ENCODE measurements around the gene LIX1.

LIX1 gene

DNA sequence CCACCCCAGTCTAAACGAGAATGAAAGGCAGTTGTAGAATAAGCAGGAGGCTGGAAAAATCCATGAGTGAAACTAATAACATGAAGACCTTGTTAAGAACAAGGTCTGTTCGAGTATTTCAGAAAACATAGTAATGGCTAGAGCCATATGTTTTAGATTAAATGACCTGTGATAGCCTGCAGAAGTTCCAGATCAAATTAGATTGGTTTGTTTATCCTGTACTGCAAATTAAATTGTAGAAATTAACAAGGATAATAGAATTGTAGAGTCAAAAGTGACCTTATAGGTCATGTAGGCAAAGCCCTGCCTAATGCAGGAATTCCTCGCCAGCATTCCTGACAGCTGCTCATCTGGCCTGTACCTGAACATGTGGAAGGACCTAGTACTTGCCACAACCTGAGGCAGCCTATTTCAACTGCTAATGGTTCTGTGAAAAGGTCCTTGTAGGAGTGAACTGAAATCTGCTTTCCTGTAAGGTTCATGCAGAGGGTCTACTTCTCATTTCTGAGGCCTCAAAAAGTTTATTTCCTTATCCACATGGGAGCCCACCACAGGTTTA lies 17.2 kb downstream of the LIX1 start:
- WGBS, 2 donors (ENCODE audit: extremely low coverage in 2 of 2, insufficient read length in 2 of 2, insufficient replicate concordance in 1 of 2) = no CpG with 5 or more reads among the region's 3 CpGs
- DNase-seq (ENCODE audit: low spot score) = no peak
- no peaks in the 10 kb centered on the region for H3K27me3 ChIP-seq (ENCODE audit: control insufficient read depth in 3 of 3, insufficient read depth in 3 of 3, low read depth in 1 of 3, low read length in 3 of 3)

DNA sequence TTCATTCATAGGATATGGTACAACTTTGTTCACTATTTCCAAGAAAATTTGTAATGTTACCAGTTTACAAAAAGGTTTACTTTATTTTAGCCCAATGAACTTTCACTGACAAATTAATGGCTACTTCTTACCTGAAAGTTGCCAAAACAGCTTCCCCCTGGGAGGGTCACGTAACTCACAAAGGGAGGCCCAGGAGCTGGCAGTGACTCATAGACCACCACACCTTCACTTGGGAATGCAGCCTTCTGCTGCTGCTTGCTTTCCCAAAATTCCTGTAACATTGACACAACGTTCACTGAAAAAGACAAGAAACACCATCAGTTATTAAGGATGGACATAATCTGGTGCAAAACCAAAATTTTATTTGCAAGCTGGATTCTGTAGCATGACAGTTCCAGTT lies 18.1 kb downstream of the LIX1 start:
- no peak overlapping the region for H2BK15ac ChIP-seq (ENCODE audit: low read length)
- H3K9me3 ChIP-seq (replicated peaks in 1 of 2; ENCODE audit: control insufficient read depth in 2 of 2, insufficient read depth in 1 of 2, low read depth in 1 of 2, low read length in 2 of 2) = peaks cover 0 to 9% of the 10 kb centered on the region in 2 donors
- H2BK12ac ChIP-seq (ENCODE audit: low read length) = no peak overlapping the region
- peaks cover 6 to 13% of the 10 kb centered on the region in 2 donors for H3K4me1 ChIP-seq (ENCODE audit: control insufficient read depth in 2 of 2, insufficient read depth in 1 of 2, low read depth in 1 of 2, low read length in 2 of 2)
- H3K27me3 ChIP-seq (ENCODE audit: control insufficient read depth in 3 of 3, insufficient read depth in 3 of 3, low read depth in 1 of 3, low read length in 3 of 3) = no peaks in the 10 kb centered on the region
- H4K8ac ChIP-seq (ENCODE audit: low read depth, low read length) = no peak overlapping the region
- H3K36me3 ChIP-seq (replicated peaks in 1 of 2; ENCODE audit: control insufficient read depth in 2 of 2, insufficient read depth in 2 of 2, low read length in 2 of 2) = peaks cover 19 to 26% of the 10 kb centered on the region in 2 donors
- H3K4ac ChIP-seq (ENCODE audit: low read length) = no peak overlapping the region
- H4K91ac ChIP-seq (ENCODE audit: low read depth, low read length, poor library complexity) = no peak overlapping the region
- no peaks in the 10 kb centered on the region for H3K79me1 ChIP-seq (ENCODE audit: low read depth, low read length)
- H3K14ac ChIP-seq (ENCODE audit: low read length) = no peak overlapping the region
- no peak overlapping the region for H3K4me3 ChIP-seq (ENCODE audit: low read length in 2 of 2)
- no CpG with 5 or more reads among the region's 2 CpGs for WGBS, 2 donors (ENCODE audit: extremely low coverage in 2 of 2, insufficient read length in 2 of 2, insufficient replicate concordance in 1 of 2)
- no peak overlapping the region for H3K9ac ChIP-seq (ENCODE audit: low read depth, low read length, poor library complexity)
- no peak overlapping the region for H3K18ac ChIP-seq (ENCODE audit: low read length)
- H3K4me2 ChIP-seq (ENCODE audit: insufficient read depth, low read length, poor library complexity, severe bottlenecking) = no peak overlapping the region
- no peak overlapping the region for H2AFZ ChIP-seq (ENCODE audit: low read length)
- no peak for DNase-seq (ENCODE audit: low spot score)
- no peak overlapping the region for H3K23ac ChIP-seq (ENCODE audit: low read depth, low read length, poor library complexity)
- no peak overlapping the region for H2BK5ac ChIP-seq (ENCODE audit: low read length)
- H2BK120ac ChIP-seq (ENCODE audit: low read depth, low read length) = no peak overlapping the region
- no peak overlapping the region for H2AK5ac ChIP-seq (ENCODE audit: low read depth, low read length)
- H3K27ac ChIP-seq (replicated peaks; ENCODE audit: low read length) = no peak overlapping the region

More for the DNA sequence above, 17.2 kb downstream of the LIX1 start:
- H2BK12ac ChIP-seq (ENCODE audit: low read length) = no peak overlapping the region
- H3K23ac ChIP-seq (ENCODE audit: low read depth, low read length, poor library complexity) = no peak overlapping the region
- no peak overlapping the region for H3K9ac ChIP-seq (ENCODE audit: low read depth, low read length, poor library complexity)
- H3K79me1 ChIP-seq (ENCODE audit: low read depth, low read length) = no peaks in the 10 kb centered on the region
- no peak overlapping the region for H4K8ac ChIP-seq (ENCODE audit: low read depth, low read length)
- H2AFZ ChIP-seq (ENCODE audit: low read length) = no peak overlapping the region
- no peak overlapping the region for H4K91ac ChIP-seq (ENCODE audit: low read depth, low read length, poor library complexity)
- peaks cover 0 to 9% of the 10 kb centered on the region in 2 donors for H3K9me3 ChIP-seq (replicated peaks in 1 of 2; ENCODE audit: control insufficient read depth in 2 of 2, insufficient read depth in 1 of 2, low read depth in 1 of 2, low read length in 2 of 2)
- H2BK5ac ChIP-seq (ENCODE audit: low read length) = no peak overlapping the region
- no peak overlapping the region for H2BK15ac ChIP-seq (ENCODE audit: low read length)
- no peak overlapping the region for H3K27ac ChIP-seq (replicated peaks; ENCODE audit: low read length)
- H3K18ac ChIP-seq (ENCODE audit: low read length) = no peak overlapping the region
- no peak overlapping the region for H3K4ac ChIP-seq (ENCODE audit: low read length)
- H3K4me1 ChIP-seq (ENCODE audit: control insufficient read depth in 2 of 2, insufficient read depth in 1 of 2, low read depth in 1 of 2, low read length in 2 of 2) = peaks cover 9 to 15% of the 10 kb centered on the region in 2 donors
- H3K14ac ChIP-seq (ENCODE audit: low read length) = no peak overlapping the region
- H2AK5ac ChIP-seq (ENCODE audit: low read depth, low read length) = no peak overlapping the region
- H3K36me3 ChIP-seq (replicated peaks in 1 of 2; ENCODE audit: control insufficient read depth in 2 of 2, insufficient read depth in 2 of 2, low read length in 2 of 2) = peaks cover 19 to 25% of the 10 kb centered on the region in 2 donors
- no peak overlapping the region for H3K4me3 ChIP-seq (ENCODE audit: low read length in 2 of 2)
- H2BK120ac ChIP-seq (ENCODE audit: low read depth, low read length) = no peak overlapping the region
- no peak overlapping the region for H3K4me2 ChIP-seq (ENCODE audit: insufficient read depth, low read length, poor library complexity, severe bottlenecking)

DNA sequence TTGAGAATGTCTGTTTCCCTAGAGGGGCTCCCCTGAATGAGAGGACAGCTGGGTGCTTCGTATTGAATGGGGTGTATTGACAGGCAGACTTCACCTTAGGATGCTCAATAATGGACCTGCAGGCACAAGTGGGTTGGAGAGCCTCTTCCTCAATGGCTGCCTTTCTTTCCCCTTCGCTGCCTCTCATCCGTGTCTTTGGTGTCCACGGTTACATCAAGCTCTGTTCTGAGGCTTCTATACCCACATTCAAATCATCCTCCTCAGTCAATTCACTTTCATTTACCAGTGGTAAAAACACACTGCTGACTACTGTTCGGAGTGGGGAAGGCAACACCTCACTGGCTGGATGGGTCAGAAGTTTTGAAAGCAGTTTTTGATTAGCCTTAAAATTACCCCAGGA lies 20.6 kb downstream of the LIX1 start:
- H3K4me1 ChIP-seq (ENCODE audit: control insufficient read depth in 2 of 2, insufficient read depth in 1 of 2, low read depth in 1 of 2, low read length in 2 of 2) = peaks cover 6 to 12% of the 10 kb centered on the region in 2 donors
- no peak overlapping the region for H2BK15ac ChIP-seq (ENCODE audit: low read length)
- DNase-seq (ENCODE audit: low spot score) = no peak
- H4K91ac ChIP-seq (ENCODE audit: low read depth, low read length, poor library complexity) = no peak overlapping the region
- H3K79me1 ChIP-seq (ENCODE audit: low read depth, low read length) = no peaks in the 10 kb centered on the region
- no peak overlapping the region for H2AK5ac ChIP-seq (ENCODE audit: low read depth, low read length)
- H3K4ac ChIP-seq (ENCODE audit: low read length) = no peak overlapping the region
- no peak overlapping the region for H2BK120ac ChIP-seq (ENCODE audit: low read depth, low read length)
- no peak overlapping the region for H2BK5ac ChIP-seq (ENCODE audit: low read length)
- no peak overlapping the region for H3K9ac ChIP-seq (ENCODE audit: low read depth, low read length, poor library complexity)
- H3K9me3 ChIP-seq (replicated peaks in 1 of 2; ENCODE audit: control insufficient read depth in 2 of 2, insufficient read depth in 1 of 2, low read depth in 1 of 2, low read length in 2 of 2) = peaks cover 0 to 9% of the 10 kb centered on the region in 2 donors
- H3K36me3 ChIP-seq (replicated peaks in 1 of 2; ENCODE audit: control insufficient read depth in 2 of 2, insufficient read depth in 2 of 2, low read length in 2 of 2) = peaks cover 19 to 27% of the 10 kb centered on the region in 2 donors
- no peak overlapping the region for H4K8ac ChIP-seq (ENCODE audit: low read depth, low read length)
- H2BK12ac ChIP-seq (ENCODE audit: low read length) = no peak overlapping the region
- no peak overlapping the region for H3K14ac ChIP-seq (ENCODE audit: low read length)
- no peak overlapping the region for H2AFZ ChIP-seq (ENCODE audit: low read length)
- H3K23ac ChIP-seq (ENCODE audit: low read depth, low read length, poor library complexity) = no peak overlapping the region
- H3K27me3 ChIP-seq (ENCODE audit: control insufficient read depth in 3 of 3, insufficient read depth in 3 of 3, low read depth in 1 of 3, low read length in 3 of 3) = no peaks in the 10 kb centered on the region
- H3K4me3 ChIP-seq (ENCODE audit: low read length in 2 of 2) = no peak overlapping the region
- WGBS, 2 donors (ENCODE audit: extremely low coverage in 2 of 2, insufficient read length in 2 of 2, insufficient replicate concordance in 1 of 2) = no CpG with 5 or more reads among the region's 5 CpGs
- H3K18ac ChIP-seq (ENCODE audit: low read length) = no peak overlapping the region
- H3K4me2 ChIP-seq (ENCODE audit: insufficient read depth, low read length, poor library complexity, severe bottlenecking) = no peak overlapping the region
- H3K27ac ChIP-seq (replicated peaks; ENCODE audit: low read length) = no peak overlapping the region

DNA sequence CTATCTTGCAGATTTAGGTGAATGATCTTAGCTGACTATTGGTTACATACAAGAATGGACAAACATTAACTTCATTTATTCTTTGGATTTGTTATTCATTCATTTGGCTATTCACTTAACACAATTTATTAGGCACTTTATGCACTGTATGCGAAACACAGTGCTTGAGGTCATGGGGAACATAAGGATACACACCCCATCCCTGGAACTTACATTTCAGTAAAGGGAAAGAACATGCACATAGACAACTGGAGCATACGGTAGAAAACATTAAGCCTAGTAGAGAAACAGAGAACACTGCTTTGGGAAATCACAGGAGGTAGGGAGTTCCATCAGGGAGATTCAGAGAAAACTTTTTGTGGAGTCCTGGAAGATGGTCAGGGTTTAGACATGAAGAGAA lies 22.2 kb downstream of the LIX1 start:
- H2AFZ ChIP-seq (ENCODE audit: low read length) = no peak overlapping the region
- no peak for DNase-seq (ENCODE audit: low spot score)
- no peak overlapping the region for H3K4ac ChIP-seq (ENCODE audit: low read length)
- no peak overlapping the region for H3K27ac ChIP-seq (replicated peaks; ENCODE audit: low read length)
- no peak overlapping the region for H3K9ac ChIP-seq (ENCODE audit: low read depth, low read length, poor library complexity)
- WGBS, 2 donors (ENCODE audit: extremely low coverage in 2 of 2, insufficient read length in 2 of 2, insufficient replicate concordance in 1 of 2) = no CpG with 5 or more reads among the region's 2 CpGs
- H4K91ac ChIP-seq (ENCODE audit: low read depth, low read length, poor library complexity) = no peak overlapping the region
- no peak overlapping the region for H2BK12ac ChIP-seq (ENCODE audit: low read length)
- H3K9me3 ChIP-seq (replicated peaks in 1 of 2; ENCODE audit: control insufficient read depth in 2 of 2, insufficient read depth in 1 of 2, low read depth in 1 of 2, low read length in 2 of 2) = peaks cover 0 to 9% of the 10 kb centered on the region in 2 donors
- H3K36me3 ChIP-seq (replicated peaks in 1 of 2; ENCODE audit: control insufficient read depth in 2 of 2, insufficient read depth in 2 of 2, low read length in 2 of 2) = peaks cover 19 to 25% of the 10 kb centered on the region in 2 donors
- H3K27me3 ChIP-seq (ENCODE audit: control insufficient read depth in 3 of 3, insufficient read depth in 3 of 3, low read depth in 1 of 3, low read length in 3 of 3) = no peaks in the 10 kb centered on the region
- no peak overlapping the region for H2BK15ac ChIP-seq (ENCODE audit: low read length)
- H2AK5ac ChIP-seq (ENCODE audit: low read depth, low read length) = no peak overlapping the region
- H3K4me1 ChIP-seq (ENCODE audit: control insufficient read depth in 2 of 2, insufficient read depth in 1 of 2, low read depth in 1 of 2, low read length in 2 of 2) = peaks cover 6 to 8% of the 10 kb centered on the region in 2 donors
- H3K23ac ChIP-seq (ENCODE audit: low read depth, low read length, poor library complexity) = no peak overlapping the region
- H3K18ac ChIP-seq (ENCODE audit: low read length) = no peak overlapping the region
- no peak overlapping the region for H3K4me3 ChIP-seq (ENCODE audit: low read length in 2 of 2)
- H2BK120ac ChIP-seq (ENCODE audit: low read depth, low read length) = no peak overlapping the region
- H3K79me1 ChIP-seq (ENCODE audit: low read depth, low read length) = no peaks in the 10 kb centered on the region
- no peak overlapping the region for H3K14ac ChIP-seq (ENCODE audit: low read length)
- no peak overlapping the region for H4K8ac ChIP-seq (ENCODE audit: low read depth, low read length)
- H2BK5ac ChIP-seq (ENCODE audit: low read length) = no peak overlapping the region
- H3K4me2 ChIP-seq (ENCODE audit: insufficient read depth, low read length, poor library complexity, severe bottlenecking) = no peak overlapping the region
